Spleen (tissue), 7 donors: ENCODE measurements around the gene MYL12A.

ENCODE experiments used
- CTCF ChIP-seq, 11 experiments: fragments of 200-600 bp in 7 of 11; fragments of 450-650 bp in 4 of 11; sonication (generic) in 4 of 11; IDR thresholded peaks in 8 of 11; conservative IDR thresholded peaks in 3 of 11; 1 replicate in 7 of 11; 2 replicates in 4 of 11; pipeline versions ENCODE4 v1.4.0 to v1.8.0; 2016 to 2021; ENCODE audit warnings: antibody characterized with exemption in 11 of 11, inconsistent platforms in 4 of 11, mild to moderate bottlenecking in 1 of 11
- POLR2AphosphoS5 ChIP-seq, 3 donors: sonication (generic); formaldehyde crosslinking; IDR thresholded peaks; one replicate each; pipeline ENCODE4 v1.5.1; 2017; ENCODE audit warnings: antibody characterized with exemption in 3 of 3
- donor health status: DM: no; HTN: no; CAD: no; lungs with moderate emphysema.
- donor health status: DM: no; HTN: no; CAD: no.
- donor health status: DM: no; HTN: no; CAD: no.

GRCh38 chr18:3251963-3252277 lies 4.3 kb downstream of the MYL12A start:
- TF ChIP-seq CTCF (IDR thresholded peaks at IDR 0.05 in 8 of 11, conservative IDR thresholded peaks at IDR 0.05 in 3 of 11) (no peak), POLR2AphosphoS5 (IDR thresholded peaks at IDR 0.05) (no peak)
